NCI-H748 treated with DMSO at 0.1 percent for 48 hours (cell line): ENCODE data around the gene BAAT.
A peak's percentile ranks its signal among the peaks of the same experiment; 100 is the strongest.

Experiments used
- DNase-seq: peaks from one replicate; lab custom pipeline; 2025; lab: John Stamatoyannopoulos, UW

BAAT gene

DNA sequence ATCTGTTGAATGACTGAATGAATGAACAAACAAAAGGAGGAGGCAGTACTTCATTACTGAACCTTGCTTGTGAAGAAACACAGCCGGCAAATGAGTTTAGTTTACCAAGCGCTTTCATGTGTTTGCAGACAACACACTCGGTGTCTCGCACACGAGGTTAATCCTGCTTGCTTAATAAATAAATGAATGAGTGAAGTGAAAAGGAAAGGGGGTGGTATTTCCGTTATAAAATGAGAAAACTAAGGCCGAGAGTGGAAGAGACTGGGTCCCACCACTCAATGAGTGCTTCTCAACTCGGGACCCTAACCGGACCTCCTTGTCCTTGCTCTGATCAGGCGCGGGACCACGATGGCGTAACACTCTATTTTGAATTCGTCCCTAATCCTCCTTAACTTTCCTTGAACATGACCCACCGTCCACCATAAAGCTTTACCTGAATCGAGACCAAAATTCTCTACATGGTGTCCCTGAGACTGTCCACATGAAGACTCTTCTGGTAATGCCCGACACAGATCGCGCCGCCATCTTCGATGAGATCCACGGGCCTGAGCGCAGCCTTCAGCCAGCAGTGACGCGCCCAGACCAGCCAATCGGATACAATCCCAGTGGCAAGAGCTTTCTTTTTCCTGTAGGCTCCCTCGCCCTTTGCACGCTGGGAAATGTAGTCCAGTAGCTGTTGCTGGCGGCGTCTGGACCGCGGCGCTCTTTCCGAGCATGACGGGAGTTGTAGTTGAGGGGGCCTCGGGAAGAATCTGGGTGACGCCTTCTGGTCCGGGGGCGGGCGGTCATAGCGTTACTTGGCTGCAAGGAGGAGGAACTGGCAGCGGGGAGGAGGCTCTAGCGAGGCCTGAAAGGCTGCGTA lies 13.5 kb upstream of the BAAT start, which contains the start of the genes MRPL50 and ZNF189:
Gene MRPL50 (minus strand): TSS at position 551 of the 862 bp plus-strand sequence. CDS start 26 bp downstream, at position 525.
Gene ZNF189 (plus strand): TSS at position 784 of the 862 bp plus-strand sequence. CDS start 306 bp downstream, outside the sequence.
- DNase-seq, result peak; percentile 98

DNA sequence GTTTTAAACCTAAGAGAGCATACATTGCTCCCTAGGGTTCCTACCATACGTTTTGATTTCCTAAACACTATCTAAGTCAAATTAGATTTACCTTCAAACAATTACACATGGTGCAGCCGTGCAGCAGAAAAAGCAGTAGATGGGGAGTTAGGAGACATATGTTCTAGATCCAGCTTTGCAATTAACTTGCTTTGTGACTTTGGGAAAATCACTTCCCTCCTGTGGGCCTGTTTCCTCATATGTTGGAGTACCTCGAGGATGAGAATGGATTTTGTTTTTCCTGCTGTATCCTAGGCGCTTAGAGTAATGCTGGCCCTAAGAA lies 12.9 kb upstream of the BAAT start:
- peak; percentile 31 for DNase-seq

DNA sequence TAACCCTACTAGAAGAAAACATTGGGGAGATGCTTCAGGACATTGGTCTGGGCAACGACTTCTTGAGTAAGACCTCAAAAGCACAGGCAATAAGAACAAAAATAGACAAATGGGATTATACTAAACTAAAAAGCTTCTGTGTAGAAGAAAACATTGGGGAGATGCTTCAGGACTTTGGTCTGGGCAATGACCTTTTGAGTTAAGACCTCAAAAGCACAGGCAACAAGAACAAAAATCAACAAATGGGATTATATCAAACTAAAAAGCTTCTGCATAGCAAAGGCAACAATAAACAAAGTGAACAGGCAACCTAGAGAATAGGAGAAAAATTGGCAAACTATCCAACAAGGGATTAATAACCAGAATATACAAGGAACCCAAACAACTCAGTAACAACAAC lies 9.9 kb upstream of the BAAT start:
- no peak for DNase-seq

DNA sequence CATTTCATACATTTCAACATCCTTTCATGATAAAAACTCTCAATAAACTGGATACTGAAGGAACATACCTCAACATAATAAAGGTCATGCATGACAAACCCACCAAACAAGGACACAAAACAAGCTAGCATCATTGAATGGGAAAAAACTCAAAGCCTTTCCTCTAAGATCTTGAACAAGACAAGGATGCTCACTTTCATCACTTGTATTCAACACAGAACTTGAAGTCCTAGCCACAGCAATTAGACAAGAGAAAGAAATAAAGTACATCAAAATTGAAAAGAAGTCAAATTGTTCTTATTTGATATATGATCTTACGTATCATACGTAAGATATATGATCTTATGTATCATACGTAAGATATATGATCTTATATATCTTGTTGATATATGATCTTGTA lies 8.3 kb upstream of the BAAT start:
- no peak for DNase-seq

DNA sequence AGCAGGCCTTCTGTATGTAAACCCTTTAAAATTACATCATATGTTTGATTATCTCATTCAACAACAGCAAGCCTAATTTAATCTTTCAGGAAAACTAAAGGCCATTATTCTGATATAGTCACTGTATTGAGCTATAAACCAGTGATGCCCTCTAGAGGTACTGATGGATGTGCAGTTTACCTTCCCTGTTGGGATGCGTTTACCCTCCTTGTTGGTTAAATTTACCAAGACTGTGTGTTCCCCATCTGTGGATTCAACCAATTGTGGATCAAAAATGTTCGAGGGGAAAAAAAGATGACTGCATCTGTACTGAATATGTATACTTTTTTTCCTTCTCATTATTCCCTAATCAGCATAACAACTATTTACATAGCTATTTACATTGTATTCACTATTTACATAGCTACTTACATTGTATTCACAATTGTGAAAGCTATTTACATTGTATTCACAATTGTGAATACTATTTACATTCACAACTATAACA lies 3.7 kb upstream of the BAAT start:
- DNase-seq, result peak; percentile 41

DNA sequence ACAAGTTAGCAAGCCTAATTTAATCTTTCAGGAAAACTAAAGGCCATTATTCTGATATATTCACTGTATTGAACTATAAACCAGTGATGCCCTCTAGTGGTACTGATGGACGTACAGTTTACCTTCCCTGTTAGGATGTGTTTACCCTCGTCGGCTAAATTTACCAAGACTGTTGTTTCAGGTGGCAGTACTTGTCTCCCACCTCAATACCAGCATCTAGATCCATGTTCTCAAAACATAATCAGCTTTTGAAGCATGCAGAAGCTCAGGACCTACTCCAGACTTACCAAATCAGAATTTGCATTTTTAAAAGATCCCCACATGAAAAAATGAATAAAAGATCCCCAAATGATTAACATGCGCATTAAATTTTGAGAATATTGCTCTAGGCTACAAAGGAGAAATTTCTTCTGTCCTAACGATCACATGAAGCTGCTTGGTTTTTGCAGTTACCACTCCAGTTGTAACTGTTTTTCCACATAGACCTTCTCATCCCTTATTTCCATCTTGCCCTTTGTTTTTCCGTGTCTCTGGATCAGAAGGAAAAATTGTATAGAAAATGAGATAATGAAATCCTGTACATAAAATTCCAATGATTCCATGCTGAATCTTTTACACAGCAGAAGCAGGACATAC lies 3.2 kb upstream of the BAAT start:
- peak; percentile 86 for DNase-seq

DNA sequence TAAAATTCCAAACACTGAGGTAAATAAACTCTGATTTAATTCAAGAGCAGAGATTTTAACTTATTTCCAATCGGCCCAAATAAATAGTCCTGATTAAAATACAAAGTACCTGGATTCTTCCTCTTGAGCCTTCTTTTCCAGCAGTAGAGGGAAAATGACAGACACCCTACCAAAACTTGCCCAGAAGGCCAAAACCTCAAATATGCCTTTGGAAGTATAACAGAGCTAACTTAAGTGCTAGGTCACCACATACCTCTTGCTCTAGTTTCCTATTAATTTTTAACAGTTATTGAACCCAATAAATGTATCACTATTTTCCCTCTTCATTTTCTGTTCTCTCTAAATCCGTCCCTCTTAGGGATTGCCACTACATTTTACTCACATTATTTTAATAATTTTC lies 1.4 kb downstream of the BAAT start:
- DNase-seq, result no peak

DNA sequence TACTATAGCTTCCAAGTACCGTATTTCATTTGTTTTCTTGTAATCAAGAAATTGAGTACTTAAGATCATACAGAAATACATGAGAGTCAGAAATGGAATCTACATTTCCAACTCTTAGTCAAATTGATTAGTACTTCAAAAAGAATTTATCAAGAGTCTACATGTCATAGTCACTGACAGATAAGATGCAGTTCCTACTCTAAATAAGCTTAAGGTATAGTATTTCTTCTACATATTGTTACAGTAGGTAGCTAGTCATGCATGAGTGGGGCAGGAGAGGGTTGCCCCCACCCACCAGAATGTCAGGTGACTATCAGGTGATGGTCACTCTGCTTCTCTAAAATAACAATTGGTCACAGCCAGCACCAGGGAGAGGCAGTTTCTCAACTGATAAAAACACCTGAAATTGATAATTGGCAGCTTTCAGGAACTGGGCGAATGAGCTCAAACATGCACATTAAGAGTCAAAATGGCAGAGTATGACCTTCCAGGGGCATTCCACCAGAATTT lies 2.9 kb downstream of the BAAT start:
- no peak for DNase-seq

DNA sequence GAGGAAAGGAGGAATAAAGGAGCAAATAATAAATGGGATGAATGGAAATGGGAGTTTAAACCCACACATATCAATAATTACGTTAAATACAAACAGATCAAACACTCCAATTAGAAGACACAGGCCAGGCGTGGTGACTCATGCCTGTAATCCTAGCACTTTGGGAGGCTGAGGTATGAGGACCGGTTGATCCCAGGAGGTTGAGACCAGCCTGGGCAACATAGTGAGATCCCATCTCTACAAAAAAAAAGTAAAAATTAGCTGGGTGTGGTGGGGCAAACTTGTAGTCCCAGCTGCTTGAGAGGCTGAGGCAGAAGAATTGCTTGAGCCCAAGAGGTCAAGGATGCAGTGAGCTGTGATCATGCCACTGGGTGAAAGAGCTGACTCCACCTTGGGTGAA lies 3.7 kb downstream of the BAAT start:
- DNase-seq, result no peak

DNA sequence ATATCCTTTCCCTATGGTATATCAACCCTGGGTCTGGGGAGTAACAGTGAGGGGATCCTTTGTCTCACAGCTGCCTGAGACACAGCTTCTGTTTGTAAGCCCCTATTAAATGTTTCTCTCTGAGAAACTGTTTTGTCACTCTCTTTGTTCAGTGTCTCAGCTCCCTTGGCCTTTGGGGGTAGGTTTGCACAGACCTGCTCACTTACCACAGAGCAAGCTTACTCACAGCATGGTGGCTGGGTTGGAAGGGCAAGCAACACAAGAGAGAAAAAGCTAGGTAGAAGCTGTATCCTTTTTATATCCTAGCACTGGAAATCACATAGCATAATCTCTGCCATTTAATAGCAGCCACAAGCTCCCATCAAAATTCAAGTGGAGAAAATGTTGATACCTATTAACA lies 4.5 kb downstream of the BAAT start:
- no peak for DNase-seq

DNA sequence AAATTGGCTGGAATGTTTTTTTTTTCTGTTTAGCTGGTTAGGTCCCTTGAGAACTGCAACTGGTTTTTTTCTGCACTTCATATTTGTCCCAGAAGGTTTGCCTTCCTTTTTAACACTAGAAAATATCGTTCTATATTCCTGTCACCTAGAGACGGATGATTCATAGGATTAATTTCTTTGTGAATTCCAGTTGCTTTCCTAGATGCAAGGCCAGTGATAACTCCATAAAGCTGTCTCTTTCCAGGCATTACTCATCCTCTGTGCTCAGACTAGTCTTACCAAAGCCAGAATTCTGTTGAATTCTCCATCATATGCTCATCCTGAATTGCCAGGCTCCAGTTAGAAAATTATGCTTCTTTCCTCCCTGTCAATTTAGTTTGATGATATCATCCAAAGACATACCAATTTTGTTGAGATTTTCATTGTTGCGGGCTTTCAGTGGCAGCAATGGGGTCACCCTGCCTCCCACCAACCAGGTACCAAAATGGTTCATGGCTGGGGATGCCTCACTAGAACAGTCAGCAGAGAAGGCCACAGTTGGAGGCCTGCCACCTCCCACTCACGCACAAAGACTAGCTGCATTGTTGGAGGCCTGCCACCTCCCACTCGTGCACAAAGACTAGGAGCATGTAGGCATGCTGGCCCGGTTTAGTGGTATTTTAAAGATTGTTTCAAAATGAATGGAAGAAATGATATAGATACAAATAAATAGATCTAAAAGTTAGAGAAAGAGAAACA lies 8.5 kb downstream of the BAAT start:
- DNase-seq, result no peak

DNA sequence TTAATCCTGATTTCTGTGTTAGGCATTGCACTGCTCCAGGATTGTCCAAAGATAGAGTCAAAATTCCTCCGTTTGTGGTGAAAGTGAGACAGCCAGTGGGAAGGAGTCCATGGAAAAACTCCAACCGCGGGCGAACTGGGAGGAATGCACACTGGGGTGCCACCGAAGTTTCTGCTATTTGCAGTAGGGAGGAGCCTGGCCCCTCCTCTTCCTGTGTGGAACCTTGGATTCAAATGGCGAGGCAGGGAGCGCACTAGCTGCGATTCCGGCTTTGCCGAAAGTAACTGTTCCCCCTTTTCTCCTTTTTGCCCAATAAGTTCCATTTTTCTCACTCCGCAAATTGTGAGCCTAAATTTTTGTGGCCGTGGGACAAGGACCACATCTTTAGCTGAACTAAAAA lies 9.3 kb downstream of the BAAT start:
- DNase-seq, result no peak

DNA sequence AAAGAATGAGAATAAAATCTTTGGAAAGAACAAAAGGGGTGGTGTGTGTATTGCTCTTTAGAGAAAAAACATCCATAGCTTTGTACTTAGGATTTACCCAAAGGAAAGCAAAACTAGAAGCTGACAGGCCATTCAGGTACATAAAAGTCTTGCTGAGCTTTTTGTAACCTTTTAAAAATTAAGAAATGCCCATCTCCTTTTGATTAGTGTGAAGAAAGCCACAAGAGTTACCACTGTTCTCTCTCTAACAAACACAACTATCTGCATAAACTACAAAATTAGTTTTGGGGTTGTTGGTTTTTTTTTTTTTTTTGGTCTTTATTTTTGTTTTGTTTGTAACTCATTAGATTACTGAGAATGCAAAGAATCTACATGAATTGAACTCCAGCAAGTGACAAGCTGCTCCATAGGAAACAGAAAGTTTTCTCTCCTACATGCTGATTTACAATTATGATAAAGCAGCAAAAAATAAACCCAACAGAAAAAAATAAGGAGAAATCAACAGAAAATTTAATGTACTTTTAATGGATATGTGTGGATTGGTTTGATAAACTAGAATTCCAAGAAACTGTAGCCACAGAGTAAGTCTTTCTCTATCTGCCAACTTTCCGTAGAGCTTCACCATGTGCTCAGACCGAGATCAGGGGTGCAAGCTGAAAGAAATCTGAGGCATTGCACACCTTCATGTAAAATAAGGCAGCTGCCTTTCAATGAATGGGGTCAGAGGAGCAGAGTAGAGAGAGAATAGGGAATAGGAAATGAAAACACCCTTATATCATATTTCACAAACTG lies 12.3 kb downstream of the BAAT start:
- no peak for DNase-seq

DNA sequence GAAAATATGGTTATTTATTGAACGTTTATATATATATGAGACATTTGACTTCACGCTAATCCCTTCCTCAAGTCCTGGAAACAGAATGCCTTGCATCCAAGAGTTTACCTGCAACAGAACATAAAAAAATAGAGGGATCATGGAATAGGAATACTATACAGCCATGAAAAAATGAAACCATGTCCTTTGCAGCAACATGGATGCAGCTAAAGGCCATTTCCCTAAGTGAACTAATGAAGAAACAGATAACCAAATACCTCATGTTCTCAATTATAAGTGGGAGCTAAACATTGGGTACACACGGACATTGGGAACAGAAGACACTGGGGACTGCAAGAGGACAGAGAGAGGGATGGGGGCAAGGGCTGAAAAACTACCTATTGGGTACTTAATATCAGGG lies 13.0 kb downstream of the BAAT start:
- no peak for DNase-seq

DNA sequence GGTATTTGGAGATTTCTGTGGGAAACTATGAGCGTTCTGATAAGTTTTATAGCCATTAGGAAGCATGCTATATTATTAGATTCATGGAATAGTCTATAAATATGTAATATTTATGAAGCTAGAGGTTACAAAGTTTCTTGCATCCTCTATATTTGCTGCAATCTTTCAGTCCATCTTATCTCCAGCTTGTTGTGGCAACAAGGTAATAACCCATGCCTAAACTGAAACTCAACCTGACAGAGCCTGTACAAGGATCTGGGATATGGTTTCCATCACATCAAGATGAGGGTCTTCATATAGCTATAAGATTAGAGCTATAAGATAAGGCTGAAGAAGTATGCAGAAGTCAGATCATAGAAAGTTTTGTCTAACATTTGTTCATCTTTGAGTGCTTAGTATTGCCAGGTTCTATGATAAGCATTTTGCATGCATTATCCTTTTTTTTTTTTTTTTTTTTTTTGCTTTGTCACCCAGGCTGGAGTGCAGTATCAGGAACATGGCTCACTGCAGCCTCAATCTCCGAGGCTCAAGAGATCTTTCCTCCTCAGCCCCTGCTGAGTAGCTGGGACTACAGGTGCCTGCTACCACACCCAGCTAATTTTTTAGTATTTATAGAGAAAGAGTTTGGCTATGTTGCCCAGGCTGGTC lies 14.8 kb downstream of the BAAT start:
- DNase-seq, result no peak

DNA sequence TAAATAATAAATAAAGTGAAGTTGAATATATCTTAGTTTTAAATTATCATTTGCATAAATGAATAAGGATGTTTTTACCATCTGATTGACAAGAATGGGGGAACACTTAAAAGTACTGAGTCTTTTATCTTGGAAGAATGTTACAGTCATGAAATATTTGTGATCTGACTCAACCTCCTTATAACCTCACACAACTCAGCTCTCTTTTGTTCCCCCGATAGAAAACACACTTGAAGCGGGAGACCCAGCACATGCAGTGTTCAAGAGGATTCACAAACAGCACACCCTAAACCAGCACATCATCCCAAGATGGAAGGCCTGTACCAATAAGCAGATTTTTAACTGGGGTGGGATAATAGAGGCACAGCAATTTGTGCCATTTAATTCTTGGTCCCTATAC lies 15.5 kb downstream of the BAAT start:
- no peak for DNase-seq

DNA sequence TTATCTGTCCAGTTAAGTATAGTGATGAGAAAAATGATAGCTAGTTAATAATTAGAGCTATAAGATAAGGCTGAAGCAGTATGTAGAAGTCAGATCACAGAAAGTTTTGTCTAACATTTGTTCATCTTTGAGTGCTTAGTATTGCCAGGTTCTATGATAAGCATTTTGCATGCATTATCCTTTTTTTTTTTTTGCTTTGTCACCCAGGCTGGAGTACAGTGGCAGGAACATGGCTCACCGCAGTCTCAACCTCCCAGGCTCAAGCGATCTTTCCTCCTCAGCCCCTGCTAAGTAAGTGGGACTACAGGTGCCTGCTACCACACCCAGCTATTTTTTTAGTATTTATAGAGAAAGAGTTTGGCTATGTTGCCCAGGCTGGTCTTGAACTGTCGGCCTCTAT lies 17.5 kb downstream of the BAAT start:
- DNase-seq, result no peak

DNA sequence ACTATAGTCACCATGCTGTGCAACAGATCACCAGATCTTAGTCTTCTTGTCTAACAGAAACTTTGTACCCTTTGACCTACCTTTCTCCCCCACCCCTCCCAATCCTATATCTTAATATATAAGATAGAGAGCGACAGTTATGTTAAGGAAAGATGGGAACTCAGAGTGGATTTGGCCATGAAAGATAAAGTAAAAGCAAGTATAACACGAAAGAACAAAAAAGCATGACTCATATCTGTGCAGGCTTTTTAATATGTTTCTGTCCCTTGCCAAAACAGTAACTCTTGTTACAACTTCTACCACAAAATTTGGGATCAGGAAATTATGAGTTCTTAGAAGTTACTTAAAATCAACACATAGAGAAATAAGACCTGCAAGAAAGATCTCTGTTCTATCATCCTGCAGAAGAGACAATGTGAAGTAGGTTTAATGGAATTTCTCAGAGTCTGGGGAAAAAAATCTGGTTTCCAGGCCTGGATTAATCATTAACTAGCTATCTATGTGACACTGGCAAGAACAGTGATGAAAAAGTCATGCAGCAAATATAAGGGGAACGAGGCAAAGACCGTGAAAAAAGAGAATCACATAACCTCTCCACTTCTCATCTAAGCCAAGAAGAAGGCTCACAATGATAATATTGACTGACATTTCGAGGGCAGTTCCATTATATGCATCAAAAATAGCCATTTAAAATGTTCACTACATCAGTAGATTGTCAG lies 18.6 kb downstream of the BAAT start:
- no peak for DNase-seq

DNA sequence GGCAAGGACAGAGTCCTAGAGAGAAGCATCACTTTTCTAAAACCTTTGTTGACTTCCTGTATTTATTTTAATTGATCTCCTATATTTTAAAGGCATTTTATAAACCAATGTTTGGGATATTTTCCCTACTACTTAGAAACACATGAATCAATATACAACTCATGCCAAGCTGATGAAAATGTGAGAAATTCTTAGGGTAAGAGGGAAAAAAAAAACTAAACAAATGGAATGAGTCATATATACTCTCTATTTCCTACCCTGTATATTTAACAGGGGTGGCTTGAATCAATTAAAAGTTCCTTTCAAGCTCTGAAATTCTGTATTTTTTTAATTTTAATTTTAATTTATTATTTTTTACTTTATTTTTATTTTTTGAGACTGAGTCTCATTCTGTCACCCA lies 19.6 kb downstream of the BAAT start:
- DNase-seq, result no peak

DNA sequence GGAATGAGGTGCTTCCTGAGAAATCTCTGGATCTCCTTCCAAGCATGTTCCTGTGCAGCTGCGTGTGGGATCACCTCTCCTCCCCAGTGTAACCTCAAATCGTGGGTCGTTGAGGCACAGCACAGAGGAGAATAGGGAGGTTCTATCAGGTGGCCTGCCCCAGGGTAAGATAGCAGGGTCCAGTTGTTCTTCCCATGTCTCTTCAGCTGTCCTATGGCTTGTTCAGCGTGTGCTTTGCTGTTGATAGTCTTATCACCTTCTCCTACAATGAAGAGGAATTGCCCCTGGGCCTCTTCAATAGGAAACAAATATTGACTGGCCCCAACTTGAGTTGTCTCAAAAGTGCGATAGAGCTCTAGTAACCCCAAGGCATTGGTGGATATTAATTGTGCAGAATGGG lies 22.4 kb downstream of the BAAT start:
- no peak for DNase-seq

DNA sequence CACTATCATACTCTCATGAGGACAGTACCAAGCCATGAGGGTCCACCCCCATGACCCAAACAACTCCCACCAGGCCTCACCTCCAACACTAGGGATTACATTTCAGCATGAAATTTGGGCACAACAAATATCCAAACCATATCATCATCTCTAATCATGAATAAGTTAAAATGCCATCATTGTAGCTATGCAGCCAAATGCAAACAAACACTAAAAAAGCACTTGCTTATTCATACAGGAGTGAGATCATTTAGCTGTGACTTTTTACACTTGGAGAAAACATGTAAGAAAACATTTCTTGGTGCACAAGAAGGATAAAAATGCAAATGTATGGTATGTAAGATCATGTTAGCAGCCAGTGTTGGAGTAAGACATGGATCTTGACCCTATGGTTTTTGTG lies 24.2 kb downstream of the BAAT start:
- no peak for DNase-seq
